ENCODE measurements around the gene RAD51B.

GRCh38 chr14:68702135-68702534, 882.6 kb downstream of the RAD51B start:
- TF ChIP-seq CTCF (IDR thresholded peaks at IDR 0.05 in 2 of 3, conservative IDR thresholded peaks at IDR 0.05 in 1 of 3; ENCODE audit: borderline replicate concordance in 1 of 3, insufficient read depth in 1 of 3, low read depth in 2 of 3, low read length in 2 of 3), result no peak
- TF ChIP-seq EZH2phosphoT487 (IDR thresholded peaks at IDR 0.05; ENCODE audit: borderline replicate concordance), result no peak
- TF ChIP-seq, protein P1, sequence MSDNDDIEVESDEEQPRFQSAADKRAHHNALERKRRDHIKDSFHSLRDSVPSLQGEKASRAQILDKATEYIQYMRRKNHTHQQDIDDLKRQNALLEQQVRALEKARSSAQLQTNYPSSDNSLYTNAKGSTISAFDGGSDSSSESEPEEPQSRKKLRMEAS (IDR thresholded peaks at IDR 0.05), result no peak
- no peak for TF ChIP-seq EZH2 (IDR thresholded peaks at IDR 0.05)
- TF ChIP-seq POLR2A (IDR thresholded peaks at IDR 0.05; ENCODE audit: borderline replicate concordance, extremely low read depth, insufficient read depth, insufficient read length), result no peak
- TF ChIP-seq REST (IDR thresholded peaks at IDR 0.05; ENCODE audit: low read depth), result no peak
- TF ChIP-seq ZNF274 (IDR thresholded peaks at IDR 0.05; ENCODE audit: low read depth, low read length), result no peak
- no peak for TF ChIP-seq CBX3 (IDR thresholded peaks at IDR 0.05; ENCODE audit: low read depth)
- no peak for TF ChIP-seq EGR1 (IDR thresholded peaks at IDR 0.05; ENCODE audit: low read depth)
- no peak for TF ChIP-seq RAD21 (IDR thresholded peaks at IDR 0.05; ENCODE audit: low read depth)
- no peak for TF ChIP-seq ELF1 (IDR thresholded peaks at IDR 0.05; ENCODE audit: borderline replicate concordance, low read depth)
- TF ChIP-seq CEBPB (IDR thresholded peaks at IDR 0.05; ENCODE audit: low read depth), result no peak

Data from HCT116 (cell line).